Neural progenitor cell (in vitro differentiated cells): Measurements from ENCODE around the gene SLC4A11.

Experiments
- CTCF ChIP-seq: fragments of 200-600 bp; sonication (generic); IDR thresholded peaks from 2 replicates; pipeline ENCODE4 v1.5.1; 2017; ENCODE audit warnings: antibody characterized with exemption, mild to moderate bottlenecking
- EZH2phosphoT487 ChIP-seq: fragments of 200-600 bp; sonication (generic); IDR thresholded peaks from 2 replicates; pipeline ENCODE4 v1.6.1; 2017; ENCODE audit warnings: antibody characterized with exemption

- no peak for TF ChIP-seq EZH2phosphoT487
- TF ChIP-seq CTCF, result no peak
Observed at GRCh38 chr20:3221398-3222226, 17.4 kb downstream of the SLC4A11 start.
